Esophagus muscularis mucosa (tissue), 4 donors: ENCODE results near the gene SIAE. TPM values are rescaled to one million over a fixed set of nuclear protein-coding genes. Genes with fewer than 3 reads are reported as not detected.

Experiments
- DNase-seq: peaks from one replicate; pipeline ENCODE4 v3.0.0-alpha.2; 2017; ENCODE audit errors: extremely low spot score
- H3K27ac ChIP-seq, 4 donors: fragments of 200-600 bp; sonication (generic); replicated peaks in 1 of 4; 1 replicate in 3 of 4; 2 replicates in 1 of 4; pipeline ENCODE4 v1.5.1; 2016 to 2019; ENCODE audit warnings: mild to moderate bottlenecking in 1 of 4
- H3K27me3 ChIP-seq, 4 donors: fragments of 200-600 bp; sonication (generic); one replicate each; pipeline versions ENCODE4 v1.5.1 to v1.6.0; 2016 to 2019
- H3K36me3 ChIP-seq, 4 donors: fragments of 200-600 bp; sonication (generic); one replicate each; pipeline ENCODE4 v1.5.1; 2016 to 2019
- H3K4me1 ChIP-seq, 4 donors: fragments of 200-600 bp; sonication (generic); one replicate each; pipeline ENCODE4 v1.5.1; 2016 to 2019
- H3K4me3 ChIP-seq, 4 donors: fragments of 200-600 bp; sonication (generic); 1 replicate in 2 of 4; 2 replicates in 2 of 4; pipeline ENCODE4 v1.5.1; 2016 to 2019; ENCODE audit warnings: mild to moderate bottlenecking in 4 of 4, moderate library complexity in 1 of 4
- H3K9me3 ChIP-seq, 4 donors: fragments of 200-600 bp; sonication (generic); 1 replicate in 3 of 4; 2 replicates in 1 of 4; pipeline ENCODE4 v1.5.1; 2016 to 2019
- EP300 ChIP-seq: sonication (generic); formaldehyde crosslinking; IDR thresholded peaks from one replicate; pipeline ENCODE4 v1.6.1; 2017; ENCODE audit warnings: antibody characterized with exemption
- POLR2A ChIP-seq: fragments of 450-650 bp; IDR thresholded peaks from one replicate; pipeline ENCODE4 v1.6.1; 2017; ENCODE audit warnings: antibody characterized with exemption, moderate library complexity, mild to moderate bottlenecking, low read depth
- POLR2AphosphoS5 ChIP-seq, 2 donors: sonication (generic); formaldehyde crosslinking; IDR thresholded peaks; one replicate each; pipeline ENCODE4 v1.6.1; 2017; ENCODE audit warnings: antibody characterized with exemption in 2 of 2
- WGBS: methylation state at CpG from one replicate; pipeline ENCODE4 v1.1.5; 2018; 5-methylcytosine and 5-hydroxymethylcytosine counted together
- intact Hi-C: fragments of 100-400 bp; cut with DNase I; formaldehyde crosslinking; loops from one replicate; pipeline ENCODE4 v1.15.1; 2023
- total RNA-seq, 4 donors: library from RNA; depleted of rRNA; stranded (reverse); fragments of >200 nt; gene quantifications; one replicate each; pipeline versions ENCODE4 v1.1.0 to v1.2.1, GENCODE V29; 2016
- TF ChIP-seq, protein P1 (sequence below), 3 experiments: fragments of 200-600 bp in 2 of 3; fragments of 450-650 bp in 1 of 3; sonication (generic) in 2 of 3; IDR thresholded peaks; one replicate each; pipeline ENCODE4 v1.5.1; 2017 to 2019; ENCODE audit warnings: antibody characterized with exemption in 3 of 3, mild to moderate bottlenecking in 2 of 3, moderate library complexity in 1 of 3

SIAE gene
- total RNA-seq, 4 donors from 2014 or later, result 3.1 to 4.5 (median 3.5) TPM

DNA sequence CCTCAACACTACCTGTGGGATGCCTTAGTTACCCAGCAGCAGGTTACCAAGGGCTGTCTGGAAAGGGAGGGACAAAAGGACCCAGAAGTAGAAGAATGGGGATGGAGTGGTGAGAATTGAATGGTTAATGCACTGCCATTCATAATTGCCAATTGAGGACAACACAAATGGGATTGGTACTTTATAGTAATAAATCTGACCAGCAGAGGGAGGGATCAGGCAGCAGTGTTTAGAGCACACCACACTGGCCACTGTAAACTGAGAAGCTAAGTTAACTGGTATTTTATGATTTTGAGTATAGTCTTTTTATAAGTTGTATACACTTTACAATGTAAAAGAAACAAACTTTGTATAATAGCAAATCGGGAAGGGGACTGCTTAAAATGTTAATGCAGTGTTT lies 40.2 kb downstream of the SIAE start:
- Histone ChIP-seq H3K27ac (no peak overlapping the region), H3K4me1 (no peaks in the 10 kb centered on the region), H3K9me3 (no peaks in the 10 kb centered on the region), H3K36me3 (peaks cover 63 to 99% (median 90%) of the 10 kb centered on the region in 4 donors), H3K27me3 (no peaks in the 10 kb centered on the region), H3K4me3 (no peak overlapping the region)
- no peak for DNase-seq
- WGBS, result 92% methylated on average over 1 of the region's 1 CpG
- intact Hi-C loops, result no loop called here
- TF ChIP-seq POLR2AphosphoS5 (IDR thresholded peaks at IDR 0.05) (no peak), EP300 (no peak), POLR2A (no peak)
- TF ChIP-seq, protein P1, sequence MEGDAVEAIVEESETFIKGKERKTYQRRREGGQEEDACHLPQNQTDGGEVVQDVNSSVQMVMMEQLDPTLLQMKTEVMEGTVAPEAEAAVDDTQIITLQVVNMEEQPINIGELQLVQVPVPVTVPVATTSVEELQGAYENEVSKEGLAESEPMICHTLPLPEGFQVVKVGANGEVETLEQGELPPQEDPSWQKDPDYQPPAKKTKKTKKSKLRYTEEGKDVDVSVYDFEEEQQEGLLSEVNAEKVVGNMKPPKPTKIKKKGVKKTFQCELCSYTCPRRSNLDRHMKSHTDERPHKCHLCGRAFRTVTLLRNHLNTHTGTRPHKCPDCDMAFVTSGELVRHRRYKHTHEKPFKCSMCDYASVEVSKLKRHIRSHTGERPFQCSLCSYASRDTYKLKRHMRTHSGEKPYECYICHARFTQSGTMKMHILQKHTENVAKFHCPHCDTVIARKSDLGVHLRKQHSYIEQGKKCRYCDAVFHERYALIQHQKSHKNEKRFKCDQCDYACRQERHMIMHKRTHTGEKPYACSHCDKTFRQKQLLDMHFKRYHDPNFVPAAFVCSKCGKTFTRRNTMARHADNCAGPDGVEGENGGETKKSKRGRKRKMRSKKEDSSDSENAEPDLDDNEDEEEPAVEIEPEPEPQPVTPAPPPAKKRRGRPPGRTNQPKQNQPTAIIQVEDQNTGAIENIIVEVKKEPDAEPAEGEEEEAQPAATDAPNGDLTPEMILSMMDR (IDR thresholded peaks at IDR 0.05), result no peak

DNA sequence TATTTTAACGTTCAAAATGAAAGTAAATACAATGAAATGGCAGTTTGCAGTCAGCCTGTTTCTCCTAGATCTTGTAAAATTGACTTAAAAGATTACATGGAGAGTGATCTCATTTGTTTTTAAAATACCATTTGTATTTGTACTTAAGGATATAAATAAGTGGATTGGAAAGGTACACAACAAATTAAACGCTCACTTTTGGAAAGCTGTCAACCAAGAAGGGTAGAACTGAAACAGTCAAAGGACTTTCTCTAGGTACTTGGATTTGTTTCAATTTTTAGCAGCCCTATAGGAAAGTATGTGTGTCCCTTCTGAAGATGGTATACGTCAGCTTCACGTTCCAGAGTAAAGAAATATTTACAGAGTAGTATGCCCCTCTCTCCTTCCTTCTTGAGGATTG lies 43.6 kb downstream of the SIAE start:
- H3K36me3 ChIP-seq, result peaks cover 42 to 98% (median 89%) of the 10 kb centered on the region in 4 donors
- no peak overlapping the region for H3K27ac ChIP-seq
- H3K9me3 ChIP-seq, result no peaks in the 10 kb centered on the region
- H3K4me1 ChIP-seq, result peaks cover 0 to 12% (median 6%) of the 10 kb centered on the region in 4 donors
- WGBS, result 74% methylated on average over 4 of the region's 4 CpGs
- H3K27me3 ChIP-seq, result no peaks in the 10 kb centered on the region
- intact Hi-C loops, result no loop called here
- TF ChIP-seq POLR2AphosphoS5 (IDR thresholded peaks at IDR 0.05), result no peak
- no peak for TF ChIP-seq POLR2A
- TF ChIP-seq EP300, result no peak
- TF ChIP-seq, protein P1 (IDR thresholded peaks at IDR 0.05), result no peak
- DNase-seq, result no peak
- no peak overlapping the region for H3K4me3 ChIP-seq

DNA sequence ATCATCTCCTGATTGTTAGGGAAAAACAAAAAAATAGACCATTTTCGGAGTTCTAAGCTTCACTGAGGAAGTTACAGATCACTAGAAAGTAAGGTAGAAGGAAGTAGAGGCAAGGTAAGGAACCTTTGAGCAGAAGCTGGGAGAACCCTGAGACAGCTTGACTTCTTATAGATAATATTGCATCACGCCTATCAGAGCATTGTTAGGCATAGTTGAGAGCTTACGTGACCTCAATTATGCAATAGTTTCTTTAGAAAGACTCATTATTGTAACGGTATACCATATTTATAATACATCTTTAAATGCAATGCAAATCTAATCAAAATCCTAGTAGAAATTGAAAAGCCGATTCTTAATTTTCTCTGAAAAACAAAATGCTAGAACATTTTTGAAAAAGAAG lies 46.0 kb downstream of the SIAE start:
- H3K36me3 ChIP-seq, result peaks cover 25 to 76% (median 67%) of the 10 kb centered on the region in 4 donors
- WGBS, result 92% methylated on average over 5 of the region's 5 CpGs
- TF ChIP-seq, protein P1 (IDR thresholded peaks at IDR 0.05), result no peak
- TF ChIP-seq EP300, result no peak
- no peak for TF ChIP-seq POLR2AphosphoS5 (IDR thresholded peaks at IDR 0.05)
- TF ChIP-seq POLR2A, result no peak
- no peaks in the 10 kb centered on the region for H3K27me3 ChIP-seq
- no peaks in the 10 kb centered on the region for H3K9me3 ChIP-seq
- H3K27ac ChIP-seq, result no peak overlapping the region
- H3K4me3 ChIP-seq, result no peak overlapping the region
- DNase-seq, result no peak
- H3K4me1 ChIP-seq, result peaks cover 15 to 30% (median 22%) of the 10 kb centered on the region in 4 donors
- intact Hi-C loops, result no loop called here

DNA sequence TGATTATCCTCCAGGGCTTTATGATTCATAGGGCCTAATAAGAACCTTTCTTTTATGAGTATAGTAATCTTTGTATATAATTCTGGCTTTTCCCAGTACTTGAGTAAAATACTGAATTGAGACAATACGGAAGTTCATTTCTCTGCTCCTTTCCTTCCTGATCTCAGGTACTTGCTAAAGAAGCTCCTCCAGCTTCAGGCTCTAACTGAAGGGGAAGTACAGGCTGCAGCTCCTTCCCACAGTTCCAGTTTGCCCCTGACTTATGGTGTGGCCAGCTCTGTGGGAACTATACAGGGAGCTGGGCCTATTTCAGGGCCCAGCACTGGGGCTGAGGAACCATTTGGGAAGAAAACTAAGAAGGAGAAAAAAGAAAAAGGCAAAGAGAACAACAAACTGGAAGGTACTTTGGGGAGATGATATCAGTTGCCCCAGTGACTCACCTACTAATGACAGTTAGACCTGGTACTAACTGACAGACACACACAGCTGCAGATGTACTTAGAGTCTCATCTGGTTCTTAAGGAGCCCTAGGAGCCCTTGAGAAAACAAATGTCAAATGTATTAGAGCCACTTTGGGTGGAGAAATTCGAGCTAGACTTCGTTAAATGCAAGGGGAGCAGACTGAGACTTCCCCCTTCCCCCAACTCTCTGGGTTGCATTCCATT lies 47.9 kb downstream of the SIAE start:
- Histone ChIP-seq H3K4me3 (no peak overlapping the region), H3K27me3 (no peaks in the 10 kb centered on the region), H3K9me3 (no peaks in the 10 kb centered on the region), H3K4me1 (peaks cover 22 to 39% (median 29%) of the 10 kb centered on the region in 4 donors), H3K27ac (no peak overlapping the region), H3K36me3 (peaks cover 6 to 56% (median 48%) of the 10 kb centered on the region in 4 donors)
- TF ChIP-seq POLR2A (no peak), POLR2AphosphoS5 (IDR thresholded peaks at IDR 0.05) (no peak), EP300 (no peak)
- TF ChIP-seq, protein P1 (IDR thresholded peaks at IDR 0.05), result no peak
- intact Hi-C loops, result no loop called here
- WGBS, result 84% methylated on average over 3 of the region's 3 CpGs
- DNase-seq, result no peak
